GM08714 (cell line): ENCODE results near the gene POLD4.

Experiments used
- H3K4me3 ChIP-seq: fragments of 200-500 bp; sonication (Bioruptor generic); 2 replicates; pipeline ENCODE4 v1.5.1; 2014; ENCODE audit warnings: mild to moderate bottlenecking, low read length, inconsistent platforms
- ZNF274 ChIP-seq: IDR thresholded peaks from 2 replicates; pipeline ENCODE4 v1.6.1; 2012; ENCODE audit warnings: mild to moderate bottlenecking, low read depth, low read length

Gene POLD4

DNA sequence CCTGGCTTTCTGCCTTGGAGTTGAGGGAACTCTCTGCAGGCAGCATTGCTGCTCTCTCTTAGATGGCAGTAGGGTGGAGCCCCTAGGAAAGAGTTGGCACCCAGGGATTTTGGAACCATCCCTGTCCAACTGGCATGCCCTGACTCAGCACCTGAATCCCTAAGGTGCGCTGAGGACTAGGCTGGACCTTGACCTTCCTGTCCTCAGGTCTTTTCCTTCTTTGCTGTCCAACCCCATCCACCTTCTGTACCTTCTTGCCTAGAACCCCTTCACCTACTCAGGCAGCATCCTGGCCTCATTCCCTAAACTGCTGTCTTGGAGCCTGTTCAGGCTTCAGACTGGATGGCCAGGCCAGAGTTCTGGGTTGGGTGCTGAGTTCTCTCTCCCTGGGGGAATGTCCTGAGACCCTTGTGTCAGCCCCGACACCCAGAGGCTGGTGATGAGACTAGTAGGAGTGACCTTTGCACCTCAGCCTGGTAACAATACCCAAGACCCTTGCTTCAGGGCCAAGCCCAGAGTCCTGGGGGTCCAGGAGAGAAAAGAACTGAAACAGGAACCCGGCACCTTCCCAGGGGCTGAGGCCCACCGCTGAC lies 2.5 kb upstream of the POLD4 start:
- H3K4me3 ChIP-seq = no peak overlapping the region; the same call in 1 of the 2 replicates
- no peak for TF ChIP-seq ZNF274

GRCh38 chr11:67355023-67355793 lies 1.9 kb upstream of the POLD4 start:
- H3K4me3 ChIP-seq = no peak overlapping the region
- no peak for TF ChIP-seq ZNF274

GRCh38 chr11:67354075-67355022 lies 1.0 kb upstream of the POLD4 start:
- no peak for TF ChIP-seq ZNF274

DNA sequence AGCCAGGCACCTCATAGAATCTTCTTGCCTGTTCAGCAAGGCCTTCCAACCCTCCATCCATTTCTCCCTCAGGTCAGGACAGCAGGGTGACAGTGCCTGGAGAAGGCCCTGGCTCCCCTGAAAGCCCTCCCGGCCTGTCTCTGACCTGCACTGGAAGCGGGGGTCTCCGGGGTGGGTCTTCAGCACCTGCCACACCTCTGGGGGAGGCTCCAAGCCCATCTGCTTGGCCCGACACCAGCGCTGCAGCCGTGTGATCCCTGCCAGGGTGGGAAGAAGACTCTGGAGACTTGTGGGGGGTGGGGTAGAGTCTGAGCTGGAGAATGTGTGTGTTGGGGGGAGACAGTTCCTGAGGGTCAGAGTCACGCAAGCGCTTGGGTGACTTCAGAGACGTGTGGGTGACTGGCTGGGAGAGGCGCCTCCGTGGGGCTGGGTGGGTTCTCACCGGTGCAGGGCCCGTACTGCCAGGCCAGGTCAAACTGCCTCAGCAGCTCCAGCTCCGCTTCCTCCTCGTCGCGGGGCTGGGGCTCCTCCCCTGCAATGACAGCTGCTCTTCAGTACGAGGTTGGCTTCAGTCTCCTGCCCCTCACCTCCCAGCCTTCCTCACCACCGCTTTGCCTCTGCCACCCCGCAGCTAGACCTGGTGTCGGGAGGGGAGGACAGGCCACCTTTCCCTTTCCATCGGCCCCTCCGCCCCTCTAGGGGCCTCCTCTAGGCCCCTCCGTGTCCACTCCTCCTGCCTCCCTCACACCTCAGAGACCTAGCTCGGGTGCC lies 615 bp downstream of the POLD4 start:
- H3K4me3 ChIP-seq = peak overlapping the region; percentile 74
- TF ChIP-seq ZNF274 = no peak

More at GRCh38 chr11:67354075-67355022, 1.0 kb upstream of the POLD4 start:
- H3K4me3 ChIP-seq = peak overlapping the region; percentile 31; the same call in 1 of the 2 replicates

GRCh38 chr11:67351275-67352005 lies 1.9 kb downstream of the POLD4 start:
- peak overlapping the region; percentile 74; the same call in 1 of the 2 replicates for H3K4me3 ChIP-seq
- no peak for TF ChIP-seq ZNF274

GRCh38 chr11:67349928-67350465 lies 3.3 kb downstream of the POLD4 start:
- TF ChIP-seq ZNF274 = no peak
- H3K4me3 ChIP-seq = no peak overlapping the region

DNA sequence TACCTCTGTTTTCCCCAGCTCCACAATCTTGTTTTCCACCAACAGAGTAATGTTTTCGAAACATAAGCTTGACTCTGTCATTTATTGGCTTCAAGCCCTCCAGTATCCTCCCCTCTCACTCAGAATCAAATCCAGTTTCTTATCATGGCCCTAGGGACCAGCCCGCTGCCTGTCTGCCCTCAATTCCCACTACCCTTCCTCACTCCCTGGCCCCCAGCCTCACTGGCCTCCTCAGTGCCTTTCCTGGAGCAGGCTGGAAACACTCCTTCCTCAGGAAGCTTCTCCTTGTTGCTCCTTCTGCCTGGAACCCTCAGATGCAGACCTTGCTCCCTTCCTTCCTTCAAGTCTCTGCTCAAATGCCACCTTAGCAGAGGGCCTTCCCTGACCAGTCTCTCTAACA lies 3.9 kb downstream of the POLD4 start:
- no peak overlapping the region for H3K4me3 ChIP-seq
- TF ChIP-seq ZNF274 = no peak

- H3K4me3 ChIP-seq = no peak overlapping the region
- no peak for TF ChIP-seq ZNF274
Observed at GRCh38 chr11:67349036-67349435, 4.3 kb downstream of the POLD4 start.

GRCh38 chr11:67347964-67348749 lies 5.2 kb downstream of the POLD4 start:
- H3K4me3 ChIP-seq = no peak overlapping the region
- TF ChIP-seq ZNF274 = no peak

- no peak for TF ChIP-seq ZNF274
- H3K4me3 ChIP-seq = no peak overlapping the region
Observed at GRCh38 chr11:67345920-67346819, 7.2 kb downstream of the POLD4 start.

DNA sequence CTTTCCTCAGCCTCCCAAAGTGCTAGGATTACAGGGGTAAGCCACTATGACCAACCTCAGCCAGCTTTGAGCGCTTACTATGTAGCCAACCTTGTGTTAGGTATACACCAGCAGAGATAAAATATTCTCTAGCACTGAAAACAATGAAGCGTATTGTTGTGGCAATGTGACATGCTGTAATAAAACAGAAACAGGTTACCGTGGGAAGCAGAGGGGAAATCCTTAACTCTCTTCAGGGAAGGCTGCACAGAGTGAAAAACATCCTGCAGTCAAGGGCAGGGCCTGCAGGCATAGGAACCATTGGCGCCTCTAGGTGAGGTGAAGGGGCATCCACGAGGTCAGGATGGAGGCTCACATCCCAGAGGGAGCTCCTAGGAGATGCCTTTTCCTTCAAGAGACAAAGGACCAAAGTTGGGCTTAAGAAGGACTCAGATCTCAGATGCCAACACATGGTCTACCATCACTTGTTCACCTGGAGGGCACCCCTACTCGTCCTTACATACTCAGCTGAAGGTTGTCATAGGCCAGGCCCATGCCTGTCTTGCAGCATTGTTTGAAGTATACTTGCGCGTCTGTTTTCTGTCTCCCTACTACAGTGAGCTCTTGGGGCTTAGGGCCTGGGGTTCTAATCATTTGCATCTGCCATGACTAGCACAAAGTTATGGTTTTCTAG lies 8.0 kb downstream of the POLD4 start:
- TF ChIP-seq ZNF274 = no peak

More for the DNA sequence above, 8.0 kb downstream of the POLD4 start:
- H3K4me3 ChIP-seq = no peak overlapping the region
